Transverse colon (tissue), 4 donors: ENCODE results near the gene DNAJC1.

ENCODE experiments used
- POLR2A ChIP-seq: fragments of 450-650 bp; IDR thresholded peaks from one replicate; pipeline ENCODE4 v1.6.1; 2016; ENCODE audit warnings: antibody characterized with exemption, mild to moderate bottlenecking, moderate library complexity
- POLR2AphosphoS5 ChIP-seq, 3 donors: sonication (generic); formaldehyde crosslinking; IDR thresholded peaks; one replicate each; pipeline ENCODE4 v1.6.1; 2016; ENCODE audit warnings: antibody characterized with exemption in 3 of 3
- TF ChIP-seq, protein P1 (sequence below), 5 experiments: fragments of 200-600 bp in 3 of 5; fragments of 450-650 bp in 2 of 5; sonication (generic) in 3 of 5; IDR thresholded peaks; 1 replicate in 2 of 5; 2 replicates in 3 of 5; pipeline ENCODE4 v1.5.1; 2016 to 2017; ENCODE audit warnings: antibody characterized with exemption in 5 of 5, inconsistent platforms in 3 of 5, mild to moderate bottlenecking in 2 of 5, moderate library complexity in 1 of 5

DNA sequence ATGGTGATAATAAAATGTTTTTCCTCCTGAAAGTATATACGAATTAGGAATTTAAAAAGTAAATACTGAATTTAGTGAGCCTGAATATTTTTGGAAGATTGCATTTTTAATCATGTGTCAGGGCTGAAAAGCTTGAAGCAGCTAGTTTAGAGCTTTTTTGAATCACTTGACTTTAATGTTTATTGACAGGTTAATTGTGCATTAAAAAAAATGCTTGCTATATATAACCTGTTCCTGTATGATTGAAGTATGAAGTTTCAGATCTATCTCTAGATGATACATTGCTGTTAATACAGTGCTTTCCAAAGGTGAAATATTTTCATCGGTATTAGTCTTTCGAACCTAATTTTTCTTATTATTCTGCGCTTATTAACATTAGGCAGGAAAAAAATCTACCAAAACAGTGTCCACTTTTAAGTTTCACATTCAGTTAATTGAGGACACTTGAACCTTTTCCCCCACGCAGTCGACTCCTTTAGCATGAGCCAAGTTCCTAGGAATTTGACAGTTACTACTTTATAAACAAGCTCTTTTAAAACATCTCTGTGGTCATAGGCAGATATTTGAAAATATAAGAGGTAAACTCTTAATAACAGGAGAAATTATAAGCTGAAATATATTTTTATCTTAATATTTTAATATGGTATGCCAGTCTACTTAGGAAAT lies 282.4 kb downstream of the DNAJC1 start:
- TF ChIP-seq, protein P1, sequence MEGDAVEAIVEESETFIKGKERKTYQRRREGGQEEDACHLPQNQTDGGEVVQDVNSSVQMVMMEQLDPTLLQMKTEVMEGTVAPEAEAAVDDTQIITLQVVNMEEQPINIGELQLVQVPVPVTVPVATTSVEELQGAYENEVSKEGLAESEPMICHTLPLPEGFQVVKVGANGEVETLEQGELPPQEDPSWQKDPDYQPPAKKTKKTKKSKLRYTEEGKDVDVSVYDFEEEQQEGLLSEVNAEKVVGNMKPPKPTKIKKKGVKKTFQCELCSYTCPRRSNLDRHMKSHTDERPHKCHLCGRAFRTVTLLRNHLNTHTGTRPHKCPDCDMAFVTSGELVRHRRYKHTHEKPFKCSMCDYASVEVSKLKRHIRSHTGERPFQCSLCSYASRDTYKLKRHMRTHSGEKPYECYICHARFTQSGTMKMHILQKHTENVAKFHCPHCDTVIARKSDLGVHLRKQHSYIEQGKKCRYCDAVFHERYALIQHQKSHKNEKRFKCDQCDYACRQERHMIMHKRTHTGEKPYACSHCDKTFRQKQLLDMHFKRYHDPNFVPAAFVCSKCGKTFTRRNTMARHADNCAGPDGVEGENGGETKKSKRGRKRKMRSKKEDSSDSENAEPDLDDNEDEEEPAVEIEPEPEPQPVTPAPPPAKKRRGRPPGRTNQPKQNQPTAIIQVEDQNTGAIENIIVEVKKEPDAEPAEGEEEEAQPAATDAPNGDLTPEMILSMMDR (IDR thresholded peaks at IDR 0.05): no peak
- TF ChIP-seq POLR2A: no peak
- TF ChIP-seq POLR2AphosphoS5 (IDR thresholded peaks at IDR 0.05): no peak
